ENCODE data around the gene PEPD. TPM values are rescaled to one million over a fixed set of nuclear protein-coding genes. Genes with fewer than 3 reads are reported as not detected.

The PEPD gene
- total RNA-seq, 1 donor from 2014 or later: 49.7 TPM

- H3K27me3 Mint-ChIP-seq (ENCODE audit: low read depth): no peaks in the 10 kb centered on the region
- no peak for TF ChIP-seq CTCF (IDR thresholded peaks at IDR 0.05; ENCODE audit: unreplicated experiment)
- no peak overlapping the region for H3K27ac Mint-ChIP-seq
- H3K4me1 Mint-ChIP-seq: peaks cover 19% of the 10 kb centered on the region
- H3K9me3 Mint-ChIP-seq: no peaks in the 10 kb centered on the region
- no peak for DNase-seq (ENCODE audit: low spot score in 2 of 2, unreplicated experiment in 2 of 2)
- H3K36me3 Mint-ChIP-seq: peaks cover 8% of the 10 kb centered on the region
- H3K4me3 Mint-ChIP-seq: no peak overlapping the region
These were observed 143.8 kb downstream of the PEPD start for GRCh38 chr19:33377586-33378475.

- H3K36me3 Mint-ChIP-seq: peaks cover 8% of the 10 kb centered on the region
- H3K4me1 Mint-ChIP-seq: peaks cover 19% of the 10 kb centered on the region
- H3K27ac Mint-ChIP-seq: no peak overlapping the region
- no peak for TF ChIP-seq CTCF (IDR thresholded peaks at IDR 0.05; ENCODE audit: unreplicated experiment)
- no peaks in the 10 kb centered on the region for H3K9me3 Mint-ChIP-seq
- H3K4me3 Mint-ChIP-seq: no peak overlapping the region
- DNase-seq (ENCODE audit: low spot score in 2 of 2, unreplicated experiment in 2 of 2): no peak
- H3K27me3 Mint-ChIP-seq (ENCODE audit: low read depth): no peaks in the 10 kb centered on the region
These were observed 144.5 kb downstream of the PEPD start for GRCh38 chr19:33376941-33377557.

- Mint-ChIP-seq H3K4me1 (peaks cover 19% of the 10 kb centered on the region), H3K27ac (no peak overlapping the region), H3K36me3 (peaks cover 8% of the 10 kb centered on the region), H3K4me3 (no peak overlapping the region), H3K27me3 (ENCODE audit: low read depth) (no peaks in the 10 kb centered on the region), H3K9me3 (no peaks in the 10 kb centered on the region)
- DNase-seq (ENCODE audit: low spot score in 2 of 2, unreplicated experiment in 2 of 2): no peak
- TF ChIP-seq CTCF (IDR thresholded peaks at IDR 0.05; ENCODE audit: unreplicated experiment): no peak
These were observed 145.2 kb downstream of the PEPD start for GRCh38 chr19:33376423-33376822.

- Mint-ChIP-seq H3K4me1 (peaks cover 19% of the 10 kb centered on the region), H3K36me3 (peaks cover 6% of the 10 kb centered on the region), H3K27ac (no peak overlapping the region), H3K4me3 (no peak overlapping the region), H3K27me3 (ENCODE audit: low read depth) (no peaks in the 10 kb centered on the region), H3K9me3 (no peaks in the 10 kb centered on the region)
- DNase-seq (ENCODE audit: low spot score in 2 of 2, unreplicated experiment in 2 of 2): no peak
- TF ChIP-seq CTCF (IDR thresholded peaks at IDR 0.05; ENCODE audit: unreplicated experiment): no peak
These were observed 145.8 kb downstream of the PEPD start for GRCh38 chr19:33375837-33376159.

GRCh38 chr19:33375156-33375836 lies 146.3 kb downstream of the PEPD start:
- Mint-ChIP-seq H3K27ac (no peak overlapping the region), H3K4me3 (peak overlapping the region; percentile 75), H3K4me1 (peaks cover 19% of the 10 kb centered on the region), H3K36me3 (peaks cover 6% of the 10 kb centered on the region), H3K9me3 (no peaks in the 10 kb centered on the region), H3K27me3 (ENCODE audit: low read depth) (no peaks in the 10 kb centered on the region)
- TF ChIP-seq CTCF (IDR thresholded peaks at IDR 0.05; ENCODE audit: unreplicated experiment): no peak
- no peak for DNase-seq (ENCODE audit: low spot score in 2 of 2, unreplicated experiment in 2 of 2)
